ENCODE results near the gene PDCD10.

Gene PDCD10

GRCh38 chr3:167734498-167735232 is at the start of gene PDCD10:
Gene PDCD10, minus strand, starts transcription at chr3:167734892. Its CDS starts 14,735 bp downstream, at chr3:167720157.
- Histone ChIP-seq H3K4me3 (ENCODE audit: low read length) (peak within 1 kb of the TSS; percentile 53), H3K4me1 (ENCODE audit: control insufficient read depth, insufficient read depth, low read length) (peaks cover 7% of the 10 kb centered on the region), H3K9ac (ENCODE audit: low read length) (peak within 1 kb of the TSS; percentile 95), H3K36me3 (ENCODE audit: control insufficient read depth, insufficient read depth, low read length) (no peaks in the 10 kb centered on the region), H3K9me3 (ENCODE audit: control insufficient read depth, low read length) (no peaks in the 10 kb centered on the region), H3K27me3 (ENCODE audit: control insufficient read depth, insufficient read depth, low read length) (no peaks in the 10 kb centered on the region)

GRCh38 chr3:167783781-167784180 is 49.1 kb upstream of the PDCD10 start:
- Histone ChIP-seq H3K27me3 (ENCODE audit: control insufficient read depth, insufficient read depth, low read length) (no peaks in the 10 kb centered on the region), H3K9me3 (ENCODE audit: control insufficient read depth, low read length) (no peaks in the 10 kb centered on the region), H3K36me3 (ENCODE audit: control insufficient read depth, insufficient read depth, low read length) (no peaks in the 10 kb centered on the region), H3K9ac (ENCODE audit: low read length) (no peak overlapping the region), H3K4me3 (ENCODE audit: low read length) (no peak overlapping the region), H3K4me1 (ENCODE audit: control insufficient read depth, insufficient read depth, low read length) (no peaks in the 10 kb centered on the region)

- Histone ChIP-seq H3K4me3 (ENCODE audit: low read length) (no peak overlapping the region), H3K4me1 (ENCODE audit: control insufficient read depth, insufficient read depth, low read length) (no peaks in the 10 kb centered on the region), H3K36me3 (ENCODE audit: control insufficient read depth, insufficient read depth, low read length) (no peaks in the 10 kb centered on the region), H3K27me3 (ENCODE audit: control insufficient read depth, insufficient read depth, low read length) (no peaks in the 10 kb centered on the region), H3K9ac (ENCODE audit: low read length) (no peak overlapping the region), H3K9me3 (ENCODE audit: control insufficient read depth, low read length) (no peaks in the 10 kb centered on the region)
These were observed 45.7 kb upstream of the PDCD10 start for GRCh38 chr3:167780214-167780883.

- Histone ChIP-seq H3K9ac (ENCODE audit: low read length) (no peak overlapping the region), H3K4me3 (ENCODE audit: low read length) (no peak overlapping the region), H3K36me3 (ENCODE audit: control insufficient read depth, insufficient read depth, low read length) (no peaks in the 10 kb centered on the region), H3K9me3 (ENCODE audit: control insufficient read depth, low read length) (no peaks in the 10 kb centered on the region), H3K4me1 (ENCODE audit: control insufficient read depth, insufficient read depth, low read length) (no peaks in the 10 kb centered on the region), H3K27me3 (ENCODE audit: control insufficient read depth, insufficient read depth, low read length) (no peaks in the 10 kb centered on the region)
These were observed 42.7 kb upstream of the PDCD10 start for GRCh38 chr3:167777356-167777755.

GRCh38 chr3:167776066-167776685 is 41.5 kb upstream of the PDCD10 start:
- H3K9ac ChIP-seq (ENCODE audit: low read length): no peak overlapping the region
- H3K9me3 ChIP-seq (ENCODE audit: control insufficient read depth, low read length): no peaks in the 10 kb centered on the region
- no peaks in the 10 kb centered on the region for H3K36me3 ChIP-seq (ENCODE audit: control insufficient read depth, insufficient read depth, low read length)
- H3K27me3 ChIP-seq (ENCODE audit: control insufficient read depth, insufficient read depth, low read length): no peaks in the 10 kb centered on the region
- no peak overlapping the region for H3K4me3 ChIP-seq (ENCODE audit: low read length)
- no peaks in the 10 kb centered on the region for H3K4me1 ChIP-seq (ENCODE audit: control insufficient read depth, insufficient read depth, low read length)

- no peaks in the 10 kb centered on the region for H3K36me3 ChIP-seq (ENCODE audit: control insufficient read depth, insufficient read depth, low read length)
- no peak overlapping the region for H3K4me3 ChIP-seq (ENCODE audit: low read length)
- no peaks in the 10 kb centered on the region for H3K4me1 ChIP-seq (ENCODE audit: control insufficient read depth, insufficient read depth, low read length)
- no peaks in the 10 kb centered on the region for H3K27me3 ChIP-seq (ENCODE audit: control insufficient read depth, insufficient read depth, low read length)
- no peaks in the 10 kb centered on the region for H3K9me3 ChIP-seq (ENCODE audit: control insufficient read depth, low read length)
- no peak overlapping the region for H3K9ac ChIP-seq (ENCODE audit: low read length)
These were observed 38.9 kb upstream of the PDCD10 start for GRCh38 chr3:167773584-167773983.

GRCh38 chr3:167772992-167773391 is 38.3 kb upstream of the PDCD10 start:
- Histone ChIP-seq H3K4me3 (ENCODE audit: low read length) (no peak overlapping the region), H3K36me3 (ENCODE audit: control insufficient read depth, insufficient read depth, low read length) (no peaks in the 10 kb centered on the region), H3K4me1 (ENCODE audit: control insufficient read depth, insufficient read depth, low read length) (no peaks in the 10 kb centered on the region), H3K27me3 (ENCODE audit: control insufficient read depth, insufficient read depth, low read length) (no peaks in the 10 kb centered on the region), H3K9ac (ENCODE audit: low read length) (no peak overlapping the region), H3K9me3 (ENCODE audit: control insufficient read depth, low read length) (no peaks in the 10 kb centered on the region)

- no peaks in the 10 kb centered on the region for H3K36me3 ChIP-seq (ENCODE audit: control insufficient read depth, insufficient read depth, low read length)
- H3K9me3 ChIP-seq (ENCODE audit: control insufficient read depth, low read length): no peaks in the 10 kb centered on the region
- H3K4me1 ChIP-seq (ENCODE audit: control insufficient read depth, insufficient read depth, low read length): no peaks in the 10 kb centered on the region
- no peak overlapping the region for H3K9ac ChIP-seq (ENCODE audit: low read length)
- H3K27me3 ChIP-seq (ENCODE audit: control insufficient read depth, insufficient read depth, low read length): no peaks in the 10 kb centered on the region
- H3K4me3 ChIP-seq (ENCODE audit: low read length): no peak overlapping the region
These were observed 27.6 kb upstream of the PDCD10 start for GRCh38 chr3:167762296-167762695.

- no peaks in the 10 kb centered on the region for H3K36me3 ChIP-seq (ENCODE audit: control insufficient read depth, insufficient read depth, low read length)
These were observed 26.6 kb upstream of the PDCD10 start for GRCh38 chr3:167761302-167761701.

GRCh38 chr3:167754049-167754448 is 19.4 kb upstream of the PDCD10 start:
- no peaks in the 10 kb centered on the region for H3K36me3 ChIP-seq (ENCODE audit: control insufficient read depth, insufficient read depth, low read length)
- no peak overlapping the region for H3K4me3 ChIP-seq (ENCODE audit: low read length)
- no peaks in the 10 kb centered on the region for H3K27me3 ChIP-seq (ENCODE audit: control insufficient read depth, insufficient read depth, low read length)

More at GRCh38 chr3:167761302-167761701, 26.6 kb upstream of the PDCD10 start:
- Histone ChIP-seq H3K9me3 (ENCODE audit: control insufficient read depth, low read length) (no peaks in the 10 kb centered on the region), H3K4me1 (ENCODE audit: control insufficient read depth, insufficient read depth, low read length) (no peaks in the 10 kb centered on the region), H3K4me3 (ENCODE audit: low read length) (no peak overlapping the region), H3K27me3 (ENCODE audit: control insufficient read depth, insufficient read depth, low read length) (no peaks in the 10 kb centered on the region), H3K9ac (ENCODE audit: low read length) (no peak overlapping the region)

GRCh38 chr3:167750272-167750971 is 15.7 kb upstream of the PDCD10 start:
- Histone ChIP-seq H3K4me1 (ENCODE audit: control insufficient read depth, insufficient read depth, low read length) (peaks cover 5% of the 10 kb centered on the region), H3K27me3 (ENCODE audit: control insufficient read depth, insufficient read depth, low read length) (no peaks in the 10 kb centered on the region), H3K9ac (ENCODE audit: low read length) (no peak overlapping the region), H3K36me3 (ENCODE audit: control insufficient read depth, insufficient read depth, low read length) (no peaks in the 10 kb centered on the region), H3K4me3 (ENCODE audit: low read length) (no peak overlapping the region), H3K9me3 (ENCODE audit: control insufficient read depth, low read length) (no peaks in the 10 kb centered on the region)

More at GRCh38 chr3:167754049-167754448, 19.4 kb upstream of the PDCD10 start:
- H3K9me3 ChIP-seq (ENCODE audit: control insufficient read depth, low read length): no peaks in the 10 kb centered on the region
- H3K9ac ChIP-seq (ENCODE audit: low read length): no peak overlapping the region
- no peaks in the 10 kb centered on the region for H3K4me1 ChIP-seq (ENCODE audit: control insufficient read depth, insufficient read depth, low read length)

GRCh38 chr3:167749728-167750127 is 15.0 kb upstream of the PDCD10 start:
- Histone ChIP-seq H3K9ac (ENCODE audit: low read length) (no peak overlapping the region), H3K36me3 (ENCODE audit: control insufficient read depth, insufficient read depth, low read length) (no peaks in the 10 kb centered on the region), H3K4me3 (ENCODE audit: low read length) (no peak overlapping the region), H3K4me1 (ENCODE audit: control insufficient read depth, insufficient read depth, low read length) (peaks cover 5% of the 10 kb centered on the region), H3K9me3 (ENCODE audit: control insufficient read depth, low read length) (no peaks in the 10 kb centered on the region), H3K27me3 (ENCODE audit: control insufficient read depth, insufficient read depth, low read length) (no peaks in the 10 kb centered on the region)

All from mucosa of stomach (tissue), 1 donor.